HG03060 (cell line): ENCODE measurements around the gene ALDH16A1.

Experiments
- ATAC-seq: cut with Tn5 transposase; IDR thresholded peaks from one replicate; pipeline ENCODE4 v1.9.1; 2021; ENCODE audit warnings: low read depth, moderate number of reproducible peaks; ENCODE audit not compliant: unreplicated experiment

The ALDH16A1 gene

GRCh38 chr19:49486710-49487276, 33.8 kb downstream of the ALDH16A1 start:
- no peak for ATAC-seq

GRCh38 chr19:49487277-49488045, 34.4 kb downstream of the ALDH16A1 start, which contains the start of gene RPL13A:
TSS of gene RPL13A (plus strand) at chr19:49487608. CDS start at chr19:49487630, 22 bp downstream.
- peak; percentile 86 for ATAC-seq

DNA sequence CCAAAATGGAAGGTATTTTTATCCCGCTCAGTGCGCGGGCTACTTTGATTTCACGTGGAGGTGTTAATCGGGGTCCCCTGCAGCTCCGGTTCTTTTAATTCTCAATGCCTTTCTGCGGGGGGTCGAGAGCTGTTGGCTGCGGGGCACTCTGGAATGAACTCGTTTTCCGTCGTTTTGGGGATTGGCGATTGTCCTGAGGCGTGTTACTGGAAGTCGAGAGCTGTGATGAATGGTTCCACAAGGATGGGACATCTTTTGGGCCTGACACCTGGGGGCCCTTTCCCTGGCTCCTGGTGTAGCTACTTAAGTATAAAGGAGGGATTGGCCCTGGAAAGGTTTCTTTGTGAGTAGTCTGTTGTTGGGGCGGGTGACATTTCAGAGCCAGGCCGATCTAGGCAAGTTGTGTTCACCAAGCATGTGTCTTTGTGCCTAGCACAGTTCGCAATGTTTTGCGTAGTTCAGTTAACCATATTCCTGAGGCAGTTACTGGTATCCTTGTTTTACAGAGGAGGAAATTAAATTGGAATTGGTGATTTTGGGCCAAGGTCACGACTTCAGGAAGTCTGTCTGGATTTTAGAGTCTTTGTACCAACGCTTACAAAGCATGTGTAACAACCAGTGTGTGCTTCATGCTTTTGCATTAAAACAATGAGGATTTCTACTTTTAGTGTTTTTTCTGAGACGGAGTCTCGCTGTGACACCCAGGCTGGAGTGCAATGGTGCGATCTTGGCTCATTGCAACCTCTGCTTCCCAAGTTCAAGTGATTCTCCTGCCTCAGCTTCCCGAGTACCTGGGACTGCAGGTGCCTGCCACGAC, 35.2 kb downstream of the ALDH16A1 start:
- ATAC-seq = no peak

GRCh38 chr19:49488863-49489537, 36.0 kb downstream of the ALDH16A1 start:
- no peak for ATAC-seq

DNA sequence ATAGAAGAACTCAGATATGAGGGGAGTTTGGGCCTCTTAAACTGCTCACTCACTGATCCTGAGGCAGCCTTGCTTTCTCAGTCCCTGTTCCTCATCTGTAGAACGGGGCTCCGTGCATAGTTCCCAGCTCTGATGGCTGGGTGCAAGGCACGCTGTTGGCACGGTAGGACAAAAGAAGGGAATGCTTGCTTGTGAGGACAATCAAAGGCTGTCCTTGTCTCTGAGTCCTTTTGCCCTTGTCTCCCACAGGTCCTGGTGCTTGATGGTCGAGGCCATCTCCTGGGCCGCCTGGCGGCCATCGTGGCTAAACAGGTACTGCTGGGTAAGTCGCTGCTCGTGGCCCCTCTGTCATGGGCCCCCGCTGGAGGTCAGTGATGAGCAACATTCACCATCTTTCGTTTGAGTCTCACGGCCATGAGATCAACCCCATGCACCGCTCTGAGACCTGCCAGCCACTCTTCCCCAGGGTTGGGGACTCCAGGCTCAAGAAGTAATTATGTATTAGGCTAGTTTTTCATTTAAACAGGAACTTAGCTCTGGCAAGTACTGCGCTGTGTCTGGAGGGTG, 36.7 kb downstream of the ALDH16A1 start:
- ATAC-seq = no peak

DNA sequence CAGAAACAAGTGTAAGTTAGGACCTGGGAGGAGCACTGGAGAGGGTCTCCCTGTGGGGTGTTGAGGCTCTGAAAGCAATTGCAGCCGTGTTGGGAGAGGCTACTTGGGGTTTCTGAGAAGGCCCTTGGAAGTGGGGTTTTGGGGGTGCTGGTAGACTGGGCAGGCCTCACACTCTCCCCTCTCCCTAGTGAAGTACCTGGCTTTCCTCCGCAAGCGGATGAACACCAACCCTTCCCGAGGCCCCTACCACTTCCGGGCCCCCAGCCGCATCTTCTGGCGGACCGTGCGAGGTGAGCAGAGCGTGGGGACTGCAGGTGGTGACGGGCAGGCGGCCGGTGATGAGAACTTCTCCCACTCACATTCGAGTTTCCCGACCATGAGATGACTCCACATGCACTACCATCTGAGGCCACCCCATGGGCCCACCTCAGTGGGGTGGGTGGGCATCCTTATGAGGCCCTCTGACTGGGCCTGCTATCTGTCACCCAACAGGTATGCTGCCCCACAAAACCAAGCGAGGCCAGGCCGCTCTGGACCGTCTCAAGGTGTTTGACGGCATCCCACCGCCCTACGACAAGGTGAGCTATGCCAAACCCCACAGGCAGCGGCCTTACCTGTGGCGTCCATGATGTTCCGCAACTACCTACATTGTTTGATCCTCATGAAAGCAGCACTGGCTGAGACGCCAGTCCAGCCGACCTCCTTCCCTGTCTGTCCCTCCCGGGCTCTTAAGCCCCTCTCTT, 37.4 kb downstream of the ALDH16A1 start:
- no peak for ATAC-seq

- ATAC-seq = no peak
Measured at GRCh38 chr19:49491030-49491803, 38.2 kb downstream of the ALDH16A1 start.

- no peak for ATAC-seq
Measured at GRCh38 chr19:49491804-49492572, 39.0 kb downstream of the ALDH16A1 start.

DNA sequence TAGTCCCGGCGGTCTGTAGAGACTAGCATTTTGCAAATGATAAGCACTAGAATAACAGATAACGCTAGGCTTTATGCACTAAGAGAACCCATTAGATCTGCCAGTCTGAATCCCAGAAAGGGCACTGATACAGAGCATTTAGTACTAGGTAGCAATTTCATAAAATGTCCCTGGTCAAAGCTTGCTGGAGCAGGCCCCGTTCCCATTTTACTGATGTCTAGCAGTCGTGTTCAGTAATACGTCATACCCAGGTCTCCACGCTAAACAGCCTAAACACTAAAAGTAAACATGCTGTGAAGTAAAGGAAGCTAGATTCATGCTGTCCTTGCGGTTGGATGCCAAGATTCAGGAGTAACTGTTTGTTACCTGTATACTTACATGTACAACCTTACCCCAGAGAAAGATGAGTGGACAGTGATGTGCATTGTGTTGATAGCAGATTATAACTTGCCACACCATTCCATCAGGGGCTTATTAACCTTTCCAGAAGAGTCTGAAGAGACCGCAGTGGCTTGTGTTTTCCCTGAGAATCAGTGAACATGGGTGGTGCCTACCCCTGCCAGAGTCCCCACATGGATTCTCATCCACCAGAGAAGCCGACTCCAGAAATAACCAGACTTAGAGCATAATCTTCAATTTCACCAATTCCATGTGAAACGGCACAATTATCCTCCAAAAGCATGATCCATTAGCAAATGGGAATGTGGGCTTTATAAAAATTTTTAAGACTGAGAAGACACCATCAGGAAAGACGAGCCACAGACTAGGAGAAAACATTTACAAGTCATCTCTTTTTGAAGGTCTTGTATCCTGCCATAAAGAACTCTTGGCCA, 39.8 kb downstream of the ALDH16A1 start:
- ATAC-seq = no peak

DNA sequence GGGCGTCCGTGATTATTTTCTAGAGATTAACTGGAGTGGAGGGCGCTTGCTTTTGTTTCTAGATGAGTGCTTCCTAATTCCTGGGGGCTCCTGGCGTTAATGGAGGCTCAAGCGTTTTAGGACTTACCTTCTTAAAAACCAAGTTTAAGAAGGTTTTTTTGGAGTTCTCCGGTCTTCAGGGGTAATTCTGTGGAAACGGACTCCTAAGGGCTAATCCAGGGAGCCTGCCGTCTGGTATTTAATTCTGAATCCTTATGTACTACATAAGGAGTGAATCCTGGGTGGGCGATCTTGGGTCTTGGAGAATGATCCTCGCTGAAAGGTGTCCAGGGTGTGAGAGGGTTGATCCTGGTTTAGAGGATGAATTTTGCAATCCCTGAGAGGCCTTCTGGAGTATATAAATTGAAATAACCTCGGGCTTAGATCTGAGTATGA, 43.6 kb downstream of the ALDH16A1 start:
- no peak for ATAC-seq

- ATAC-seq = no peak
Measured at GRCh38 chr19:49497047-49497788, 44.2 kb downstream of the ALDH16A1 start.

- no peak for ATAC-seq
Measured at GRCh38 chr19:49497789-49498103, 44.7 kb downstream of the ALDH16A1 start.

- no peak for ATAC-seq
Measured at GRCh38 chr19:49498475-49498874, 45.5 kb downstream of the ALDH16A1 start.

GRCh38 chr19:49499030-49499670, 46.1 kb downstream of the ALDH16A1 start:
- ATAC-seq = no peak

DNA sequence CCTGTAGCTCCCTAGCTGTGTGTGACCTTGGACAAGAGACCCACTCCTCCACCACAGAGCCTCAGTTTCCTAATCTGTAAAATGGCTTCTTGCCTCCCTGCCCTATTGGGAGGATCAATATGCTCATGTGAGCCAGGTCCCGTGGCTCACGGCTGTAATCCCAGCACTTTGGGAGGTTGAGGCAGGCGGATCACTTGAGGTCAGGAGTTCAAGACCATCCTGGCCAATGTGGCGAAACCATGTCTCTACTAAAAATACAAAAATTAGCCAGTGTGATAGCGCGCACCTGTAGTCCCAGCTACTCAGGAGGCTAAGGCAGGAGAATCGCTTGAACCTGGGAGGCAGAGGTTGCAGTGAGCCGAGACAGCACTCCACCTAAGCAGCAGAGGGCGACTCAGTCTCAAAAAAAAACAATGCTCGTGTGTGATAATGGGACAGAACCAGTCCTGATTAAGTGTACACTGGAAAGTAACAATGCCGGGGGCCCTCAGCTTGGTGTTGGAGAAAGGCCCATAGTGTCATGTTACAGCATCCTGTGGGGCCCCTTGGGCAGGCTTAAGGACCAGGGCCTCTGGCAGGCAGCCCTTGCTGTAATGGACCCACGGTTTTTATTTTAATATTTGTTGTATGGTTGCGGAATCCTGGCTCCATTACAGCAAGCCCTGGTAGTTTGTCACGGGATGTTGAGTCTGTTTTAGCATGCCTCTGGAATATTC, 50.0 kb downstream of the ALDH16A1 start:
- no peak for ATAC-seq

- no peak for ATAC-seq
Measured at GRCh38 chr19:49503582-49503962, 50.5 kb downstream of the ALDH16A1 start.
